Body of pancreas (tissue), 4 donors: Measurements from ENCODE around the gene ANKRD23. TPM values are rescaled to one million over a fixed set of nuclear protein-coding genes. Genes with fewer than 3 reads are reported as not detected.

ENCODE experiments used
- ATAC-seq: fragments of 150-250 bp; one replicate; pipeline ENCODE4 v1.9.1; 2016
- DNase-seq, 4 donors: peaks; one replicate each; pipeline ENCODE4 v3.0.0-alpha.2; 2019
- H3K27ac ChIP-seq, 4 donors: fragments of 200-600 bp; sonication (generic); 1 replicate in 3 of 4; 2 replicates in 1 of 4; pipeline versions ENCODE4 v1.5.1 to v1.6.1; 2016 to 2019; ENCODE audit warnings: mild to moderate bottlenecking in 1 of 4, mixed read lengths in 1 of 4, moderate library complexity in 1 of 4
- H3K27me3 ChIP-seq, 2 donors: fragments of 200-600 bp; sonication (generic); one replicate each; pipeline ENCODE4 v1.6.0; 2016; ENCODE audit warnings: mild to moderate bottlenecking in 1 of 2
- H3K36me3 ChIP-seq, 2 donors: fragments of 200-600 bp; sonication (generic); replicated peaks in 1 of 2; 2 replicates each; pipeline ENCODE4 v1.5.1; 2016; ENCODE audit warnings: low read depth in 2 of 2; ENCODE audit not compliant: insufficient read depth in 1 of 2
- H3K4me1 ChIP-seq: fragments of 200-600 bp; sonication (generic); one replicate; pipeline ENCODE4 v1.6.0; 2016
- H3K4me3 ChIP-seq, 2 donors: fragments of 200-600 bp; sonication (generic); 1 replicate in 1 of 2; 2 replicates in 1 of 2; pipeline ENCODE4 v1.5.1; 2016 to 2019
- H3K9me3 ChIP-seq, 3 donors: fragments of 200-600 bp; sonication (generic); 1 replicate in 2 of 3; 2 replicates in 1 of 3; pipeline ENCODE4 v1.5.1; 2016
- CTCF ChIP-seq, 7 experiments: fragments of 450-650 bp in 4 of 7; fragments of 200-600 bp in 3 of 7; sonication (generic) in 3 of 7; IDR thresholded peaks; one replicate each; pipeline ENCODE4 v1.5.1; 2016 to 2019; ENCODE audit warnings: antibody characterized with exemption in 7 of 7
- POLR2A ChIP-seq, 3 donors: fragments of 450-650 bp; IDR thresholded peaks; one replicate each; pipeline ENCODE4 v1.6.1; 2016; ENCODE audit warnings: antibody characterized with exemption in 3 of 3, mild to moderate bottlenecking in 2 of 3
- WGBS, 2 donors: methylation state at CpG; one replicate each; pipeline ENCODE4 v1.1.5; 2017; 5-methylcytosine and 5-hydroxymethylcytosine counted together
- intact Hi-C: fragments of 100-400 bp; cut with DNase I; formaldehyde crosslinking; loops from one replicate; pipeline ENCODE4 v1.15.1; 2023
- total RNA-seq, 2 donors: library from RNA; depleted of rRNA; stranded (reverse); fragments of >200 nt; gene quantifications; one replicate each; pipeline ENCODE4 v1.1.0, GENCODE V29; 2016

Gene ANKRD23
- total RNA-seq, 2 donors from 2014 or later, result 4.2 to 12.9 TPM

- H3K4me1 ChIP-seq, result peaks cover 59% of the 10 kb centered on the region
- no peak for DNase-seq
- no peaks in the 10 kb centered on the region for H3K27me3 ChIP-seq
- intact Hi-C loops, result no loop called here
- ATAC-seq, result no peak
- peak overlapping the region; percentile 37 to 94 (median 88) for H3K27ac ChIP-seq
- peak overlapping the region; percentile 12 to 34 for H3K4me3 ChIP-seq
- no peaks in the 10 kb centered on the region for H3K9me3 ChIP-seq
- no peaks in the 10 kb centered on the region for H3K36me3 ChIP-seq
- TF ChIP-seq POLR2A (IDR thresholded peaks at IDR 0.05), result no peak
- peak in 1 of 7 experiments; percentile 22 for TF ChIP-seq CTCF (IDR thresholded peaks at IDR 0.05)
- WGBS, 2 donors, result 1 to 2% methylated on average over 8 to 56 of the region's 89 CpGs
Measured at GRCh38 chr2:96816836-96817702, 26.8 kb downstream of the ANKRD23 start.

- Histone ChIP-seq H3K4me1 (peaks cover 51% of the 10 kb centered on the region), H3K4me3 (peak within 1 kb of the TSS; percentile 62 to 69), H3K9me3 (no peaks in the 10 kb centered on the region), H3K36me3 (no peaks in the 10 kb centered on the region), H3K27me3 (no peaks in the 10 kb centered on the region), H3K27ac (peak within 1 kb of the TSS; percentile 84 to 94 (median 90))
- 0% methylated on average over 6 to 36 of the region's 103 CpGs for WGBS, 2 donors
- TF ChIP-seq POLR2A (IDR thresholded peaks at IDR 0.05) (peak; percentile 75 to 86 (median 77)), CTCF (IDR thresholded peaks at IDR 0.05) (peak; percentile 58 to 74 (median 72))
- ATAC-seq (peak; percentile 89), DNase-seq (peak; percentile 95 to 97 (median 96))
- intact Hi-C loops, result no loop called here
Measured at GRCh38 chr2:96816127-96816835, 27.5 kb downstream of the ANKRD23 start, which contains the start of gene CNNM3. Gene CNNM3, plus strand, starts transcription at chr2:96816268. Its CDS starts 10 bp downstream, at chr2:96816278.

GRCh38 chr2:96815326-96816126 is 28.3 kb downstream of the ANKRD23 start:
- H3K36me3 ChIP-seq, result no peaks in the 10 kb centered on the region
- peak overlapping the region; percentile 26 to 62 for H3K4me3 ChIP-seq
- H3K4me1 ChIP-seq, result peaks cover 43% of the 10 kb centered on the region
- H3K27ac ChIP-seq, result peak overlapping the region; percentile 84 to 94 (median 90)
- 1 to 4% methylated on average over 6 to 48 of the region's 60 CpGs for WGBS, 2 donors
- ATAC-seq (peak; percentile 17), DNase-seq (peak in 3 of 4 donors; percentile 29 to 55 (median 40))
- TF ChIP-seq POLR2A (IDR thresholded peaks at IDR 0.05), result no peak
- peak in 1 of 7 experiments; percentile 5 for TF ChIP-seq CTCF (IDR thresholded peaks at IDR 0.05)
- H3K9me3 ChIP-seq, result no peaks in the 10 kb centered on the region
- intact Hi-C loops, result no loop called here
- no peaks in the 10 kb centered on the region for H3K27me3 ChIP-seq

GRCh38 chr2:96813656-96814055 is 30.2 kb downstream of the ANKRD23 start:
- H3K27ac ChIP-seq, result no peak overlapping the region
- no peak overlapping the region for H3K4me3 ChIP-seq
- WGBS, 2 donors, result 79 to 83% methylated on average over 4 of the region's 4 CpGs
- ATAC-seq, result no peak
- DNase-seq, result no peak
- no peaks in the 10 kb centered on the region for H3K9me3 ChIP-seq
- peaks cover 25% of the 10 kb centered on the region for H3K4me1 ChIP-seq
- TF ChIP-seq CTCF (IDR thresholded peaks at IDR 0.05) (no peak), POLR2A (IDR thresholded peaks at IDR 0.05) (no peak)
- intact Hi-C loops, result no loop called here
- H3K36me3 ChIP-seq, result no peaks in the 10 kb centered on the region
- H3K27me3 ChIP-seq, result no peaks in the 10 kb centered on the region
